ENCODE measurements around the gene MKKS.

DNA sequence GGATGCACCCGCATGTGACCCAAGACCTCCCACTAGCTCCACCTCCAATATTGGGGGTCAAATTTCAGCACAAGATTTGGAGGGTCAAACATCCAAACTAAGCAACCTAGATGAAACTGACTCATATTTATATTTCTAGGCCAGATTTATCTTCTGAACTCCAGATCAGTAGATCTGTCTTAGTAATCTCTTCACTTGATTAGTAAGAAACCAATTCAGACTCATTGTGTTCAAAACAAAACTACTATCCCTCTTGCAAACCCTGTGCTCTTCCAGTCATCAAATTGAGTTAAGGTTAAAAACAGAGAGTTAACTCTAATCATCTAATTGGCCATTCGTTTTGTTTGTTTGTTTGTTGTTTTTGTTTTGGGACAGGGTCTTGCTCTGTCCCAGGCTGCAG is 43.3 kb downstream of the MKKS start:
- no peak for TF ChIP-seq POLR2AphosphoS5 (IDR thresholded peaks at IDR 0.05; ENCODE audit: borderline replicate concordance, low read depth, low read length)
- TF ChIP-seq FOXP2 (optimal IDR thresholded peaks at IDR 0.05; ENCODE audit: control extremely low read depth, extremely low read length, insufficient read depth) = no peak
- no peak for TF ChIP-seq EZH2 (IDR thresholded peaks at IDR 0.05)

Measured in SK-N-MC (cell line).